ENCODE data around the gene MYOM1.
A peak's percentile ranks its signal among the peaks of the same experiment; 100 is the strongest.

Gene MYOM1

GRCh38 chr18:3183103-3183717, 36.6 kb downstream of the MYOM1 start:
- Histone ChIP-seq H2AFZ (ENCODE audit: low read length) (no peak overlapping the region), H3K4ac (ENCODE audit: low read length) (no peak overlapping the region), H4K8ac (ENCODE audit: low read depth, low read length) (no peak overlapping the region), H4K91ac (ENCODE audit: low read depth, low read length, poor library complexity) (no peak overlapping the region), H2BK120ac (ENCODE audit: low read depth, low read length) (no peak overlapping the region), H3K14ac (ENCODE audit: low read length) (no peak overlapping the region), H2AK5ac (ENCODE audit: low read depth, low read length) (no peak overlapping the region), H3K4me1 (ENCODE audit: control insufficient read depth in 2 of 2, insufficient read depth in 1 of 2, low read depth in 1 of 2, low read length in 2 of 2) (peaks cover 0 to 9% of the 10 kb centered on the region in 2 donors), H3K79me1 (ENCODE audit: low read depth, low read length) (no peaks in the 10 kb centered on the region), H3K9ac (ENCODE audit: low read depth, low read length, poor library complexity) (no peak overlapping the region), H3K9me3 (replicated peaks in 1 of 2; ENCODE audit: control insufficient read depth in 2 of 2, insufficient read depth in 1 of 2, low read depth in 1 of 2, low read length in 2 of 2) (no peaks in the 10 kb centered on the region), H2BK15ac (ENCODE audit: low read length) (no peak overlapping the region), H3K4me2 (ENCODE audit: insufficient read depth, low read length, poor library complexity, severe bottlenecking) (no peak overlapping the region), H3K23ac (ENCODE audit: low read depth, low read length, poor library complexity) (no peak overlapping the region), H3K36me3 (replicated peaks in 1 of 2; ENCODE audit: control insufficient read depth in 2 of 2, insufficient read depth in 2 of 2, low read length in 2 of 2) (no peaks in the 10 kb centered on the region), H2BK12ac (ENCODE audit: low read length) (no peak overlapping the region), H3K27ac (replicated peaks; ENCODE audit: low read length) (no peak overlapping the region), H3K4me3 (ENCODE audit: low read length in 2 of 2) (no peak overlapping the region), H2BK5ac (ENCODE audit: low read length) (no peak overlapping the region), H3K18ac (ENCODE audit: low read length) (no peak overlapping the region), H3K27me3 (ENCODE audit: control insufficient read depth in 3 of 3, insufficient read depth in 3 of 3, low read depth in 1 of 3, low read length in 3 of 3) (no peaks in the 10 kb centered on the region)
- WGBS, 2 donors (ENCODE audit: extremely low coverage in 2 of 2, insufficient read length in 2 of 2, insufficient replicate concordance in 1 of 2) = no CpG with 5 or more reads among the region's 15 CpGs
- no peak for DNase-seq (ENCODE audit: low spot score)

- H3K4me3 ChIP-seq (ENCODE audit: low read length in 2 of 2) = no peak overlapping the region
- H3K4ac ChIP-seq (ENCODE audit: low read length) = no peak overlapping the region
- H3K4me1 ChIP-seq (ENCODE audit: control insufficient read depth in 2 of 2, insufficient read depth in 1 of 2, low read depth in 1 of 2, low read length in 2 of 2) = peaks cover 0 to 9% of the 10 kb centered on the region in 2 donors
- WGBS, 2 donors (ENCODE audit: extremely low coverage in 2 of 2, insufficient read length in 2 of 2, insufficient replicate concordance in 1 of 2) = no CpG with 5 or more reads among the region's 2 CpGs
- H4K91ac ChIP-seq (ENCODE audit: low read depth, low read length, poor library complexity) = no peak overlapping the region
- H3K4me2 ChIP-seq (ENCODE audit: insufficient read depth, low read length, poor library complexity, severe bottlenecking) = no peak overlapping the region
- H2BK15ac ChIP-seq (ENCODE audit: low read length) = no peak overlapping the region
- no peaks in the 10 kb centered on the region for H3K27me3 ChIP-seq (ENCODE audit: control insufficient read depth in 3 of 3, insufficient read depth in 3 of 3, low read depth in 1 of 3, low read length in 3 of 3)
- H2AFZ ChIP-seq (ENCODE audit: low read length) = no peak overlapping the region
- peak; percentile 47 for DNase-seq (ENCODE audit: low spot score)
- H3K79me1 ChIP-seq (ENCODE audit: low read depth, low read length) = no peaks in the 10 kb centered on the region
- peak overlapping the region; percentile 61 for H3K27ac ChIP-seq (replicated peaks; ENCODE audit: low read length)
- no peak overlapping the region for H3K9ac ChIP-seq (ENCODE audit: low read depth, low read length, poor library complexity)
- no peak overlapping the region for H3K18ac ChIP-seq (ENCODE audit: low read length)
- no peak overlapping the region for H2BK12ac ChIP-seq (ENCODE audit: low read length)
- H3K9me3 ChIP-seq (replicated peaks in 1 of 2; ENCODE audit: control insufficient read depth in 2 of 2, insufficient read depth in 1 of 2, low read depth in 1 of 2, low read length in 2 of 2) = no peaks in the 10 kb centered on the region
- no peak overlapping the region for H2BK5ac ChIP-seq (ENCODE audit: low read length)
- no peak overlapping the region for H2AK5ac ChIP-seq (ENCODE audit: low read depth, low read length)
- H4K8ac ChIP-seq (ENCODE audit: low read depth, low read length) = no peak overlapping the region
- no peak overlapping the region for H2BK120ac ChIP-seq (ENCODE audit: low read depth, low read length)
- H3K14ac ChIP-seq (ENCODE audit: low read length) = no peak overlapping the region
- H3K36me3 ChIP-seq (replicated peaks in 1 of 2; ENCODE audit: control insufficient read depth in 2 of 2, insufficient read depth in 2 of 2, low read length in 2 of 2) = no peaks in the 10 kb centered on the region
- H3K23ac ChIP-seq (ENCODE audit: low read depth, low read length, poor library complexity) = no peak overlapping the region
Measured at GRCh38 chr18:3180325-3180724, 39.4 kb downstream of the MYOM1 start.

GRCh38 chr18:3179430-3180089, 40.2 kb downstream of the MYOM1 start:
- no peak for DNase-seq (ENCODE audit: low spot score)
- Histone ChIP-seq H3K4ac (ENCODE audit: low read length) (no peak overlapping the region), H3K27me3 (ENCODE audit: control insufficient read depth in 3 of 3, insufficient read depth in 3 of 3, low read depth in 1 of 3, low read length in 3 of 3) (no peaks in the 10 kb centered on the region), H2AK5ac (ENCODE audit: low read depth, low read length) (no peak overlapping the region), H3K36me3 (replicated peaks in 1 of 2; ENCODE audit: control insufficient read depth in 2 of 2, insufficient read depth in 2 of 2, low read length in 2 of 2) (no peaks in the 10 kb centered on the region), H3K4me1 (ENCODE audit: control insufficient read depth in 2 of 2, insufficient read depth in 1 of 2, low read depth in 1 of 2, low read length in 2 of 2) (peaks cover 0 to 9% of the 10 kb centered on the region in 2 donors), H3K23ac (ENCODE audit: low read depth, low read length, poor library complexity) (no peak overlapping the region), H3K4me2 (ENCODE audit: insufficient read depth, low read length, poor library complexity, severe bottlenecking) (no peak overlapping the region), H4K8ac (ENCODE audit: low read depth, low read length) (no peak overlapping the region), H2BK12ac (ENCODE audit: low read length) (no peak overlapping the region), H3K14ac (ENCODE audit: low read length) (no peak overlapping the region), H4K91ac (ENCODE audit: low read depth, low read length, poor library complexity) (no peak overlapping the region), H3K79me1 (ENCODE audit: low read depth, low read length) (no peaks in the 10 kb centered on the region), H2AFZ (ENCODE audit: low read length) (no peak overlapping the region), H2BK15ac (ENCODE audit: low read length) (no peak overlapping the region), H2BK5ac (ENCODE audit: low read length) (no peak overlapping the region), H3K4me3 (ENCODE audit: low read length in 2 of 2) (no peak overlapping the region), H3K9me3 (replicated peaks in 1 of 2; ENCODE audit: control insufficient read depth in 2 of 2, insufficient read depth in 1 of 2, low read depth in 1 of 2, low read length in 2 of 2) (no peaks in the 10 kb centered on the region), H3K18ac (ENCODE audit: low read length) (no peak overlapping the region), H3K27ac (replicated peaks; ENCODE audit: low read length) (peak overlapping the region; percentile 51), H2BK120ac (ENCODE audit: low read depth, low read length) (no peak overlapping the region), H3K9ac (ENCODE audit: low read depth, low read length, poor library complexity) (no peak overlapping the region)
- no CpG with 5 or more reads among the region's 10 CpGs for WGBS, 2 donors (ENCODE audit: extremely low coverage in 2 of 2, insufficient read length in 2 of 2, insufficient replicate concordance in 1 of 2)

- Histone ChIP-seq H2AK5ac (ENCODE audit: low read depth, low read length) (no peak overlapping the region), H3K4me1 (ENCODE audit: control insufficient read depth in 2 of 2, insufficient read depth in 1 of 2, low read depth in 1 of 2, low read length in 2 of 2) (peaks cover 0 to 7% of the 10 kb centered on the region in 2 donors), H3K18ac (ENCODE audit: low read length) (no peak overlapping the region), H4K91ac (ENCODE audit: low read depth, low read length, poor library complexity) (no peak overlapping the region), H2AFZ (ENCODE audit: low read length) (no peak overlapping the region), H4K8ac (ENCODE audit: low read depth, low read length) (no peak overlapping the region), H3K23ac (ENCODE audit: low read depth, low read length, poor library complexity) (no peak overlapping the region), H3K9me3 (replicated peaks in 1 of 2; ENCODE audit: control insufficient read depth in 2 of 2, insufficient read depth in 1 of 2, low read depth in 1 of 2, low read length in 2 of 2) (no peaks in the 10 kb centered on the region), H3K27ac (replicated peaks; ENCODE audit: low read length) (no peak overlapping the region), H3K4me3 (ENCODE audit: low read length in 2 of 2) (no peak overlapping the region), H2BK12ac (ENCODE audit: low read length) (no peak overlapping the region), H2BK15ac (ENCODE audit: low read length) (no peak overlapping the region), H3K4ac (ENCODE audit: low read length) (no peak overlapping the region), H3K79me1 (ENCODE audit: low read depth, low read length) (no peaks in the 10 kb centered on the region), H3K4me2 (ENCODE audit: insufficient read depth, low read length, poor library complexity, severe bottlenecking) (no peak overlapping the region), H3K9ac (ENCODE audit: low read depth, low read length, poor library complexity) (no peak overlapping the region), H3K36me3 (replicated peaks in 1 of 2; ENCODE audit: control insufficient read depth in 2 of 2, insufficient read depth in 2 of 2, low read length in 2 of 2) (no peaks in the 10 kb centered on the region), H2BK5ac (ENCODE audit: low read length) (no peak overlapping the region), H3K14ac (ENCODE audit: low read length) (no peak overlapping the region), H3K27me3 (ENCODE audit: control insufficient read depth in 3 of 3, insufficient read depth in 3 of 3, low read depth in 1 of 3, low read length in 3 of 3) (no peaks in the 10 kb centered on the region), H2BK120ac (ENCODE audit: low read depth, low read length) (no peak overlapping the region)
- 100% methylated on average over 3 of the region's 15 CpGs for WGBS, 2 donors (ENCODE audit: extremely low coverage in 2 of 2, insufficient read length in 2 of 2, insufficient replicate concordance in 1 of 2)
- DNase-seq (ENCODE audit: low spot score) = no peak
Measured at GRCh38 chr18:3177902-3178687, 41.7 kb downstream of the MYOM1 start.
